Upper lobe of right lung (tissue), 1 donor: ENCODE measurements around the gene IDI1. TPM values are rescaled to one million over a fixed set of nuclear protein-coding genes. Genes with fewer than 3 reads are reported as not detected.

Experiments
- ATAC-seq: fragments of 200-7000 bp; cut with Tn5 transposase; one replicate; pipeline ENCODE4 v1.9.1; 2020; ENCODE audit warnings: mild to moderate bottlenecking, moderate library complexity
- DNase-seq: peaks from one replicate; pipeline ENCODE4 v3.0.0-alpha.2; 2020
- H3K27ac ChIP-seq: fragments of 200-600 bp; one replicate; pipeline ENCODE4 v1.8.0; 2022
- H3K27me3 ChIP-seq: fragments of 200-600 bp; one replicate; pipeline ENCODE4 v1.8.0; 2022; ENCODE audit warnings: mild to moderate bottlenecking
- H3K36me3 ChIP-seq: fragments of 200-600 bp; one replicate; pipeline ENCODE4 v1.8.0; 2022
- H3K4me1 ChIP-seq: fragments of 200-600 bp; one replicate; pipeline ENCODE4 v1.8.0; 2022
- H3K4me3 ChIP-seq: fragments of 200-600 bp; one replicate; pipeline ENCODE4 v1.8.0; 2022; ENCODE audit warnings: mild to moderate bottlenecking
- H3K9me3 ChIP-seq: fragments of 200-600 bp; one replicate; pipeline ENCODE4 v1.8.0; 2022
- CTCF ChIP-seq: fragments of 200-600 bp; IDR thresholded peaks from one replicate; pipeline ENCODE4 v1.8.0; 2022; ENCODE audit warnings: antibody characterized with exemption
- intact Hi-C: fragments of 100-400 bp; cut with DNase I; formaldehyde crosslinking; loops from one replicate; pipeline ENCODE4 v1.11.0; 2022
- total RNA-seq: library from RNA; stranded (reverse); fragmentation: NEBNext Ultra II Directional; extraction: Animal tissue kit (Norgen Biotek cat#: 25700); gene quantifications from one replicate; pipeline ENCODE4 v1.2.1, GENCODE V29; 2021
- donor health status: DM: no; HTN: yes; CAD: no; lungs with severe emphysema.

IDI1 gene
- total RNA-seq, 1 donor from 2014 or later = 68.5 TPM

DNA sequence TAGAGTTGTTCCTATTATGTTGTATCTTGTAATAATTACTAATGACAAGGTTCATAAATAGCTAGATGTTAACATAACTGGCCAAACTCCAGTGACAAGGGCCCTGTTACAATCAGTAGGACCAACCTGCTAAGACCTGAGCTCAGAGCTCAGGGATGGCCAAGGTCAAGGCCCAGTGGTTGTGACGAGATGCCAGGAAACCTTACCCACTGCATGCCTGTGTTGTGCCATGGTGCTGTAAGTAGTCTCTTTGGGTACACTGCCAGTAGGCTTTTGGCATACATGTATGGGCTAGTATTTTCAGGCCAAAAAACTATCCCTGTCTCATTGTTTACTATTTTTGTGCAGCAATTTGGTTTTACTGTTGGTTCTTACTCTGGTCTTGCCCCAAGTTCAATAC, 15.3 kb downstream of the IDI1 start:
- no peaks in the 10 kb centered on the region for H3K27me3 ChIP-seq
- H3K9me3 ChIP-seq = no peaks in the 10 kb centered on the region
- no peaks in the 10 kb centered on the region for H3K4me1 ChIP-seq
- H3K4me3 ChIP-seq = no peak overlapping the region
- no peak overlapping the region for H3K27ac ChIP-seq
- no peak for TF ChIP-seq CTCF
- H3K36me3 ChIP-seq = no peaks in the 10 kb centered on the region
- no peak for DNase-seq
- ATAC-seq = no peak
- intact Hi-C loops = no loop called here

DNA sequence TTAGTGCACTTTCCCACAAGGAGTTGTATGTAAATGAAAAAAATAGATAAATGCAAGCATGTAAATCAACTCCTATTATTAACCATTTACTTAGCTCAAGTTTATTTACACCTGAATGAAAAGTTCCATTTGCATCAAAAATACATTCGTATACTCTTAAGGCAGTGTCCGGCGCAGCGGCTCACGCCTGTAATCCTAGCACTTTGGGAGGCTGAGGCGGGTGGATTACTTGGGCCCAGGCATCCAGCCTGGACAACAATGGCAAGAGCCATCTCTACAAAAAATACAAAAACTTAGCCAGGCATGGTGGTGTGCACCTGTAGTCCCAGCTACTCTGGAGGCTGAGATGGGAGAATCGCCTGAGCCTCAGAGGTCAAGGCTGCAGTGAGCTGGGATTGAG, 19.1 kb downstream of the IDI1 start:
- no peaks in the 10 kb centered on the region for H3K9me3 ChIP-seq
- no peaks in the 10 kb centered on the region for H3K36me3 ChIP-seq
- no peak for TF ChIP-seq CTCF
- no peak overlapping the region for H3K4me3 ChIP-seq
- ATAC-seq (no peak), DNase-seq (no peak)
- H3K27me3 ChIP-seq = no peaks in the 10 kb centered on the region
- intact Hi-C loops = no loop called here
- no peaks in the 10 kb centered on the region for H3K4me1 ChIP-seq
- no peak overlapping the region for H3K27ac ChIP-seq

DNA sequence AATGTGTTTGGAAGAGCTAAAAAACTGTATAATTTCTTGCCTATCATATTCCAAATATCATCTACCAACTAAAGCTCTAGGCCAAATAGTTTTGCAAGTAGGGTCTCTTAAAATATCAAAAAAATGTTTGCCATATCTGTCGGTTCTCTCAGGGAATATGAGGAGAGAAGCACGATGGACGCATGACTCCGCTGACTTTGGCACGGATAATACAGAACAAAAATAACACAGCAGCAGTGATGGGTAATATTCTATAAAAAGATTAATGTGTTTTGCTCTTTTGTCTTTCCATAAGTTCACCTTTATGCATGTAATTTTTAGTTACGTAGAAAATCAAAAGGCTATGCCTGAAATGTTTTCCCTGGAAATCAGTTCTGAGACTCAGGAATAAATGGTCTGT, 22.3 kb downstream of the IDI1 start:
- Histone ChIP-seq H3K9me3 (no peaks in the 10 kb centered on the region), H3K4me1 (no peaks in the 10 kb centered on the region), H3K4me3 (no peak overlapping the region), H3K27ac (no peak overlapping the region), H3K36me3 (no peaks in the 10 kb centered on the region), H3K27me3 (no peaks in the 10 kb centered on the region)
- ATAC-seq (no peak), DNase-seq (no peak)
- no peak for TF ChIP-seq CTCF
- intact Hi-C loops = no loop called here

DNA sequence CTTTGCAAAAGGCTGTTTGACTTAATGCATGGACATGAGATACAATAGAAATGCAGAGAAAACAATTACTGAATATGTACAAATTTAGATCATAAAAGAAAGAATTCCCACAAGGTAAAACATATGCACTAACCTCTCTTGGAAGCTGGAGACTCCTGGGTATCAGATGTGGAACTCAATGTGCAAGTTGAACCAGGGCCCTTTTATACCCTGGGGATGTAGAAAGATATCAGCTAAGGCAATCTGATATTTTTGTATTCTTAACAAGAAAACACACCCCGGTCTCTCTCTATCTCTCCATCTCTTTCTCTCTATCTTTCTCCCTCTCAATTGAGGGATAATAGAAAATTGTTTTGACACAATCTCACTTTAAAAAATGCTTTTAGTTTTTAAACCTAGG, 23.2 kb downstream of the IDI1 start, which contains the start of gene IDI2:
TSS of gene IDI2 (minus strand) at position 177 of the 400 bp plus-strand sequence. CDS start 1,136 bp downstream, outside the sequence.
- H3K4me1 ChIP-seq = no peaks in the 10 kb centered on the region
- DNase-seq (no peak), ATAC-seq (no peak)
- H3K9me3 ChIP-seq = no peaks in the 10 kb centered on the region
- intact Hi-C loops = no loop called here
- H3K27ac ChIP-seq = no peak within 1 kb of the TSS
- H3K27me3 ChIP-seq = no peaks in the 10 kb centered on the region
- H3K4me3 ChIP-seq = no peak within 1 kb of the TSS
- no peak for TF ChIP-seq CTCF
- no peaks in the 10 kb centered on the region for H3K36me3 ChIP-seq

DNA sequence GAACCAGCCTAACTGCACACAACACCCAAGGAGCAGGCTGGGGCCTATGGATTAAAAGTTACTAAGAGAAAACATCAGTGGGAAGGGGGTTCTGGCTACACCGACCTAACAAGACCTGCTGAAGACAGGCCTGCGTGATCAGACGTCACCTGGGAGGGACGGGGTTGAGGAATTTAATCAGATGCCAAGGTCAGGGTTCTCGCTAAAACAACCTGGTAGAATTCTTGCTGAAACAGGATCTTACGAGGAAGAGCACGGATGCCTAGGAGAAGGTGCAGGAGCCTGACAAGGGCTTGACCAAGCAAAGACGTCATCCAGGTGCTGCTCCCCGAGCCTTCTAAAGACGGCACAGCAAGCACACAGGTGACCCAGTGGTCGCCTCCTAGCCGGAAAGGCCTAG, 24.8 kb downstream of the IDI1 start:
- no peaks in the 10 kb centered on the region for H3K27me3 ChIP-seq
- peaks cover 7% of the 10 kb centered on the region for H3K36me3 ChIP-seq
- no peak for DNase-seq
- intact Hi-C loops = no loop called here
- H3K27ac ChIP-seq = no peak overlapping the region
- ATAC-seq = no peak
- H3K9me3 ChIP-seq = no peaks in the 10 kb centered on the region
- H3K4me3 ChIP-seq = no peak overlapping the region
- H3K4me1 ChIP-seq = no peaks in the 10 kb centered on the region
- TF ChIP-seq CTCF = no peak

DNA sequence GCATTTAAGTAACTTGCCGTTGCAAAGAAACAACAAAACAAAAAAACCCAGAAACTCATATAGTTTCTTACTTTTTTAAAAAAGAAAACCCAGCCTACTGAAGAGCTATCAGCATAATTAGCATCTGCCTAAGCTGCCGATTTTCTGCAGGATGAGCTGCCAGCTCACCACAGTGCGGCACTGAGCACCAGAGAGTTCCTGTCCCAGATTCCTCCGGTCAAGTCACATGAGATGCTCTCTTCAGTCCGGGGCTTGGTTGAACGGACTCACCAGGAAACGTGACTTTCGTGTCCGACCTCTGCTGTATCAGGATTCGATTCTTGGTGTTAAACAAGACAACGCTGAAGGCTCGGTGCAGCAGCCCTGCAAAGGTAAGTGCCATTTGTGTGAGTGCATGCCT, 26.5 kb downstream of the IDI1 start:
- intact Hi-C loops = no loop called here
- no peak for TF ChIP-seq CTCF
- DNase-seq (no peak), ATAC-seq (no peak)
- Histone ChIP-seq H3K9me3 (no peaks in the 10 kb centered on the region), H3K27ac (no peak overlapping the region), H3K4me1 (no peaks in the 10 kb centered on the region), H3K27me3 (no peaks in the 10 kb centered on the region), H3K36me3 (peaks cover 23% of the 10 kb centered on the region), H3K4me3 (no peak overlapping the region)
